Measurements from ENCODE around the gene SCGB1C1. TPM values are rescaled to one million over a fixed set of nuclear protein-coding genes. Genes with fewer than 3 reads are reported as not detected.

Gene SCGB1C1
- total and polyA plus RNA-seq, 9 of the 15 experiments (the other 6 are each of a cell fraction or from before 2014, with no cell fraction given), result not detected

DNA sequence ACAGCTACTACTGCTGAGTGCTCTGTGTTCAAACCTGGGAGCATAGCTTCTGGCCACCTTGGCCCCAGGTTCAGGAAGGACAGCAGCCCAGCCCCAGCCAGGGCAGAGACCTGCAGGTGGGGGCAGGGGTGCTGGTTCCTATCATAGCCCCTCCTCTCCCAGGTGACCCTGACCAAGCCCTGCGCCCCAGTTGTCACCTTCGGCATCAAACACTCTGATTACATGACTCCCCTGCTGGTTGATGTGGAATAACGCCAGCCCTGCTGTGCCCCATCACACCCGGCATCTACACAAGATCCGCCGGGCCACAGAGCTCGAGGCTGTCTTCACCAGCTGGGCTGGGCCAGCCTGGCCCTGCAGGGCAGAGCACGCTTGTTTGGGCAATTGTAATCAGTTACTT is 6.9 kb downstream of the SCGB1C1 start:
- intact Hi-C loops (cut with micrococcal nuclease) (no loop called here), in situ Hi-C loops (cut with MboI) (loop anchor here (5.0 kb wide), 1 partner anchor 318 kb away; no protein-coding TSS in a partner anchor)
- H3K4me3 ChIP-seq, result no peak overlapping the region
- H3K9me3 ChIP-seq (replicated peaks; ENCODE audit: control insufficient read depth, insufficient read depth, low read depth, low read length), result no peaks in the 10 kb centered on the region
- H3K9me1 ChIP-seq (ENCODE audit: control insufficient read depth, insufficient read depth, low read length), result no peaks in the 10 kb centered on the region
- ATAC-seq (no peak), FAIRE-seq (no peak), DNase-seq (ENCODE audit: extremely low read depth in 1 of 4, low spot score in 3 of 4) (peak in 1 of 4 experiments; percentile 18)
- ChIA-PET CTCF (ENCODE audit: low intra/inter-chr PET ratio) (no interaction called here), POLR2A (interaction anchor here (0.5 to 1.2 kb wide), 3 partner anchors 14 to 249 kb away, joined by 3 to 4 read pairs (median 3); no protein-coding TSS in a partner anchor)
- peaks cover 13 to 37% of the 10 kb centered on the region in 2 experiments; a peak in 4 of 5 replicates for H3K4me1 ChIP-seq (replicated peaks in 1 of 2; ENCODE audit: control insufficient read depth in 2 of 2, insufficient read depth in 2 of 2, low read length in 2 of 2)
- no peaks in the 10 kb centered on the region for H3K27me3 ChIP-seq (ENCODE audit: control insufficient read depth in 2 of 2, insufficient read depth in 2 of 2, low read length in 2 of 2)
- no TSS peak for BruUV-seq (replicated peaks)
- H3K27ac ChIP-seq (ENCODE audit: extremely low read depth, low read depth, low read length), result no peak overlapping the region
- peak overlapping the region in 1 of 2 experiments; percentile 68; a peak in 1 of 4 replicates for H3K9ac ChIP-seq (ENCODE audit: insufficient read depth in 1 of 2, low read depth in 2 of 2, low read length in 2 of 2)
- no peak overlapping the region for H2AFZ ChIP-seq (ENCODE audit: low read depth, low read length)
- no peak overlapping the region for H3K4me2 ChIP-seq (ENCODE audit: insufficient read depth, low read length)
- TF ChIP-seq EWSR1 (IDR thresholded peaks at IDR 0.05; ENCODE audit: borderline replicate concordance, low read depth, partially characterized antibody) (no peak), POLR2G (IDR thresholded peaks at IDR 0.05; ENCODE audit: low read depth, low read length) (peak; percentile 54), COPS2 (conservative IDR thresholded peaks at IDR 0.05) (no peak), SUPT5H (IDR thresholded peaks at IDR 0.05) (0 out of 2 replicates have a peak, but pooled peaks have one; percentile 26), RBFOX2 (IDR thresholded peaks at IDR 0.05; ENCODE audit: low read depth, low read length) (peak; percentile 20; the same call in 1 of the 2 replicates)
- TF ChIP-seq, protein P1, sequence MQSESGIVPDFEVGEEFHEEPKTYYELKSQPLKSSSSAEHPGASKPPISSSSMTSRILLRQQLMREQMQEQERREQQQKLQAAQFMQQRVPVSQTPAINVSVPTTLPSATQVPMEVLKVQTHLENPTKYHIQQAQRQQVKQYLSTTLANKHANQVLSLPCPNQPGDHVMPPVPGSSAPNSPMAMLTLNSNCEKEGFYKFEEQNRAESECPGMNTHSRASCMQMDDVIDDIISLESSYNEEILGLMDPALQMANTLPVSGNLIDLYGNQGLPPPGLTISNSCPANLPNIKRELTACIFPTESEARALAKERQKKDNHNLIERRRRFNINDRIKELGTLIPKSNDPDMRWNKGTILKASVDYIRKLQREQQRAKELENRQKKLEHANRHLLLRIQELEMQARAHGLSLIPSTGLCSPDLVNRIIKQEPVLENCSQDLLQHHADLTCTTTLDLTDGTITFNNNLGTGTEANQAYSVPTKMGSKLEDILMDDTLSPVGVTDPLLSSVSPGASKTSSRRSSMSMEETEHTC (IDR thresholded peaks at IDR 0.05), result no peak
- H3K36me3 ChIP-seq (ENCODE audit: control insufficient read depth, insufficient read depth, low read length), result peaks cover 31% of the 10 kb centered on the region
- H4K20me1 ChIP-seq (replicated peaks; ENCODE audit: control insufficient read depth, insufficient read depth, low read length), result peaks cover 14% of the 10 kb centered on the region
- H3K79me2 ChIP-seq (ENCODE audit: control insufficient read depth, insufficient read depth, low read length), result peaks cover 11% of the 10 kb centered on the region
- WGBS (ENCODE audit: insufficient coverage, low coverage, missing lambda C conversion rate), result 81% methylated on average over 8 of the region's 8 CpGs

All from K562 (cell line).